DMS79 treated with DMSO at 0.1 percent for 48 hours (cell line): Measurements from ENCODE around the gene MOB3A.
"Not testable (repeated sequence)": the region's sequence is repeated elsewhere in the genome, so short reads cannot be mapped to it uniquely, and the experiment has no call there.

Source experiments
- DNase-seq: peaks from one replicate; lab custom pipeline; 2025; lab: John Stamatoyannopoulos, UW

MOB3A gene

GRCh38 chr19:2108251-2109016 lies 12.3 kb upstream of the MOB3A start:
- no peak for DNase-seq

- DNase-seq: no peak
These were observed 7.0 kb upstream of the MOB3A start for GRCh38 chr19:2103045-2103707.

- DNase-seq: no peak
These were observed 5.5 kb upstream of the MOB3A start for GRCh38 chr19:2101417-2102335.

- no peak for DNase-seq
These were observed 4.6 kb upstream of the MOB3A start for GRCh38 chr19:2100719-2101061.

GRCh38 chr19:2099937-2100718 lies 4.0 kb upstream of the MOB3A start:
- no peak for DNase-seq

- no peak for DNase-seq
These were observed 3.0 kb upstream of the MOB3A start for GRCh38 chr19:2099054-2099501.

- no peak for DNase-seq
These were observed 1.8 kb upstream of the MOB3A start for GRCh38 chr19:2097886-2098327.

GRCh38 chr19:2097203-2097885 lies 1.2 kb upstream of the MOB3A start:
- peak; percentile 11 for DNase-seq

- peak; percentile 91 for DNase-seq
These were observed 515 bp upstream of the MOB3A start, which contains the start of gene IZUMO4 for GRCh38 chr19:2096480-2097202. Gene IZUMO4 (plus strand): TSS chr19:2096915. CDS start chr19:2096946, 31 bp downstream.

GRCh38 chr19:2091926-2092525 lies 4.1 kb downstream of the MOB3A start:
- not testable (repeated sequence) for DNase-seq

- no peak for DNase-seq
These were observed 6.4 kb downstream of the MOB3A start for GRCh38 chr19:2089727-2090053.

- no peak for DNase-seq
These were observed 7.0 kb downstream of the MOB3A start for GRCh38 chr19:2089001-2089711.

GRCh38 chr19:2087621-2088100 lies 8.5 kb downstream of the MOB3A start:
- DNase-seq: no peak

GRCh38 chr19:2086695-2087620 lies 9.2 kb downstream of the MOB3A start:
- not testable (repeated sequence) for DNase-seq

GRCh38 chr19:2084993-2085720 lies 11.0 kb downstream of the MOB3A start:
- no peak for DNase-seq

- no peak for DNase-seq
These were observed 12.8 kb downstream of the MOB3A start for GRCh38 chr19:2083174-2083854.
